Measurements from ENCODE around the gene PTF1A.

Gene PTF1A, protein sequence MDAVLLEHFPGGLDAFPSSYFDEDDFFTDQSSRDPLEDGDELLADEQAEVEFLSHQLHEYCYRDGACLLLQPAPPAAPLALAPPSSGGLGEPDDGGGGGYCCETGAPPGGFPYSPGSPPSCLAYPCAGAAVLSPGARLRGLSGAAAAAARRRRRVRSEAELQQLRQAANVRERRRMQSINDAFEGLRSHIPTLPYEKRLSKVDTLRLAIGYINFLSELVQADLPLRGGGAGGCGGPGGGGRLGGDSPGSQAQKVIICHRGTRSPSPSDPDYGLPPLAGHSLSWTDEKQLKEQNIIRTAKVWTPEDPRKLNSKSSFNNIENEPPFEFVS

DNA sequence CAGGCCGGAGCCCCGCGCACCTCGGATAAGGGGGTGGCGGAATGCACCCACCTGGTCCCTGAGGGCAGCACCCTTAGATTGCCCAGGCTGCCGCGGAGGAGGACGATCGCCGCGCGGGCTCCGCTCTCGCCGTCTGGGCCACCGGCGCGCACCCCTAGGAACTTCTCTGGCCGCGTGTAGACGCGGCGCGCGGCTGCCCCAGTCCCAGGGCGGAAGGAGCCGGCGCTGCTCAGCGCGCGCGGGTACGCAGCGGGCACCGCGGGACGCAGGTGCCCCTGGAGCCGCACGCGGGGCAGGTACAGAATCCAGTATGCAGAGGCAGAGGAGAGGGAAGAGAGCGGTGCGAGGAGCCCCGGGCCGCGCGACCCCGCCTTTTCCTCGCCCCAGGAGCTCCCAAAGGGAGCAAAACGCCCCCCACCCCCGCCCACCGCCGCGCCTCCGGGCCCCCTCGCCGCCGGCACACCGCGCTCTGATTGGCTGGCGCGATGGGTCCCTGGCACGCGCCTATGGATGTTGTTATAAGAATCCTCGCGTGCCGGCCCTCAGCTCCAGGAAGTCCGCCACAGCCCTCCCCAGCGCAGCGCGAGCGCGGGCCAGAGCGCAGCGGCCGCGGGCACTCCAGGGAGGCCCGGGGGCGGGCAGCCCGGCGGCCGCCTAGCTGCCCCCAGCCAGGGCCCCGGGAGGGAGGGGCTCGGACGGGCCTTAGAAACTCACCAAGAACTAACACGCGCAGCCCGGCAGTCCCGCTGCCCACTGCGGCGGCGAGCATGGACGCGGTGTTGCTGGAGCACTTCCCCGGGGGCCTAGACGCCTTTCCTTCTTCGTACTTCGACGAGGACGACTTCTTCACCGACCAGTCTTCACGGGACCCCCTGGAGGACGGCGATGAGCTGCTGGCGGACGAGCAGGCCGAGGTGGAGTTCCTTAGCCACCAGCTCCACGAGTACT, at the start of gene PTF1A:
PTF1A (plus strand) TSS at position 549 of the 948 bp plus-strand sequence; CDS start at position 768, 219 bp downstream.
- no peak for DNase-seq (ENCODE audit: low read depth)

DNA sequence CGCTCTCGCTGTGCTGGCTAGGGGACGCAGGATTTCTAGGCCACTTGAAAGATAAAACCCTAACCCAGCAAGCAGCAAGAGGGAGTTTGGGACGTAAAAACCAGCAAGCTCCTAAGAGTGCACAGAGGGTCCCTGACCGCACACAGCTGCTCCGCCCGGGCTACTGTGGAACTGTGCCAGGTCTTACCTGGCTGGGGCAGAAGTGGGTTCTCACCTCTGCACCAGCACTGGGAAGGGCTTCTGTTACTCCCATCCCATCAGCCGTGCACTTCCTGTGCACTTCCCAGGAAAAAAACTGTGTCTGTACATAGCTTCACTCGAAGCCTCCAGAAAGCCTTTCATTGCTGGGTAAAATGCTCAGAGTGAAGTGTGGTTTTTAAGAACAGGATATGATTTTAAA, 45.9 kb upstream of the PTF1A start:
- DNase-seq (ENCODE audit: low read depth) = no peak

DNA sequence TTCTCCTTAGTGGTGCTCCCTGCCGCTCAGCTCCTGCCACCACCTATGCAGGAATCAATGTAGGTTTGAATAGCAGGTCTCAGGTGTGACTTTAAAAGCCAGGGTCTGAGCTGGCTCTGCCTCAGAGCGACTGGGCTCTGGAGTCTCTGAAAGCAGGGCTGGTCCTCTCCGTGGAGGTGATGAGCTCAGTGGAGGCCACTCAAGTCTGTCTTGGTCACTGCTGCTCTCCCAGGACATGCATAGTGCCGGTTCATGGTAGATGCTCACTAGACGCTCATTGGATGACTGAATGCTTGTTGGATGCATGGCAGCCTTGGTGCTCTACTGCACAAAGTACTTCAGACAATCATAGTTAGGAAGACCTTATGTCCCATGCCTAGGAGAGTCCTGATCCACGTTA, 45.1 kb upstream of the PTF1A start:
- no peak for DNase-seq (ENCODE audit: low read depth)

DNA sequence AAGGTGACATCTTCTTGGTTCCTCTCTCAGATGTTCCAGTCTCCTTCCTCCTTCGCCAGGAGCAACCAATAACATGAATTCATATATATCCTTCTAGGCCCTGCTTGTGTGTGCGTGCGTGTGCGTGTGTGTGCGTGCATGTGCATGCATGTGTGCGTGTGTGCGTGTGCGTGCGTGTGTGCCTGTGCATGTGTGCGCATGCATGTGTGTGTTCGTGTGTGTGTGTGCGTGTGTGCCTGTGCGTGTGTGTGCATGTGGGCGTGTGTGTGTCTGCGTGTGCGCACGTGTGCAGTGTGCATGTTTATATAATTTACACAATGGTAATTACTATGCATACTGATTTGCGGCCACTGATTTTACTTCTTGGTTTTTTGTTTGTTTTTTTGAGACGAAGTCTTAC, 43.9 kb upstream of the PTF1A start:
- DNase-seq (ENCODE audit: low read depth) = no peak

DNA sequence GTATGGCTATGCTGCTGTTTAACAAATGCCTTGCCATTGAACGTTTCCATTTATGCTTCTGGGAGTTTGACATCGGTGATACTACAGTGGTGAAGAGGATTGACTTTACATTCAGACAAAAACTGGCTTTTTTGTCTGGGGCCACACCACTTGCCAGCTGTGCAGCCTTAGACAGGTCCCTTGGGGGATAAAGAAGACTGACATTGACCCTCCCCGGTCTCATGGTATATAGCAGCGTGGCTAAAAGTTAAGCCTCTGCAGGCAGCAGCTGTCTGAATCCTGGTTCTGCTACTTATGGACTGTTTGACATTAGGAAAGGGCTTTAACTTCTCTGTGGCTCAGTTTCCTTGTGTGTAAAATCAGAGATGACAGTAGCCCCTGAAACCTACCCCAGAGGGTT, 42.0 kb upstream of the PTF1A start:
- DNase-seq (ENCODE audit: low read depth) = no peak

DNA sequence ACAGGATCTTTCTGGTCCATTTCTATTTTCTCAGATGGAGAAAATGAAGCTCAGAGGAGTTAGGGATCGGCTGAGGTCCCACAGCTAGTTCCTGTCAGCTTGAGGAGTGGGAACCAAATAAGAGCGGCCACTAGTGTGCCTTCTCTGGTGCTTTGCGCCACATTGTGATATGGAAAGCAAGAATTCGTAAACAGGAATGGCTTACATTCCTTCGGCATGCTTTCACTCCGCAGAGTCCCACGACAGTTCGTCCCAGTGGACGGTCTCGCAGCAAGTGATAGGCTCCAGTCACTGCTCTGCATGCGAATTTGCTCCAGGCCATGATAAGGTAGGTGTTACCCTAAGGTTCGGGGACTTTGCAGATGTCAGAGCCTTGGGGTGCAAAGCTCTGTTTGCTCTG, 41.5 kb upstream of the PTF1A start:
- no peak for DNase-seq (ENCODE audit: low read depth)

DNA sequence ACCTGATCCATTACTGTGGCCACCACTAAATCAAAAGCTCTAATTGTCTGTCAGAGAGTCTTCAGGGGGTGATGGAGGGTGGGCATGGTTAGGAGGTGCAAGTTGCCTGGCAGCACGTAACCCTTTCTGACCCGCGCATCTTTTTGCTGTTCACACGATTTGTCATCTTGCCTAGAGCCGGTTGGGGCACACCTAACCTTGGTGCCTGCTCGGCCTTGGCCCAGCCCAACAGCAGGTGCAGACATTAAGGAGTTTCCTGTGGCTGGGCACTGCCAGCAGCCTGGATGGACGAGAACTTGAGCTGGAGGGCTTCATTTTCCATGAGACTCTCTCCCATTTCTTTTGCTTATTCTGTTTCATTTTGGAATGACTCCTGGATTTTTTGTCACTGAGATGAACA, 41.0 kb upstream of the PTF1A start:
- no peak for DNase-seq (ENCODE audit: low read depth)

DNA sequence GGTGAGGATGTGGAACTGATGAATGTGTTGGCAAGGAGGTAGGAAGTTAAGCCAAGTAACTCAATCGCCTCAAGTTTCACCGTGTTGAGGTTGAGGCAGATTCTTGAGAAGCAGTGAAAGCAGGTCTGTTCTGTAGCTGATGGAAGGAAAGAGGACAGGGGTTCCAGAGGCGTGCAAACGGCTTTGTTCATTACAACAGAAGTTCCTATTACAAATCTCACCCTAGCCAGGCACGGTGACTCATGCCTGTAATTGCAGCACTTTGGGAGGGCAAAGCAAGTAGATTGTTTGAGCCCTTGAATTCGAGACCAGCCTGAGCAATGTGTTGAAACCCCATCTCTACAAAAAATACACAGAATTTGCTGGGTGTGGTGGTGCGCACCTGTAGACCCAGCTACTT, 36.9 kb upstream of the PTF1A start:
- no peak for DNase-seq (ENCODE audit: low read depth)

DNA sequence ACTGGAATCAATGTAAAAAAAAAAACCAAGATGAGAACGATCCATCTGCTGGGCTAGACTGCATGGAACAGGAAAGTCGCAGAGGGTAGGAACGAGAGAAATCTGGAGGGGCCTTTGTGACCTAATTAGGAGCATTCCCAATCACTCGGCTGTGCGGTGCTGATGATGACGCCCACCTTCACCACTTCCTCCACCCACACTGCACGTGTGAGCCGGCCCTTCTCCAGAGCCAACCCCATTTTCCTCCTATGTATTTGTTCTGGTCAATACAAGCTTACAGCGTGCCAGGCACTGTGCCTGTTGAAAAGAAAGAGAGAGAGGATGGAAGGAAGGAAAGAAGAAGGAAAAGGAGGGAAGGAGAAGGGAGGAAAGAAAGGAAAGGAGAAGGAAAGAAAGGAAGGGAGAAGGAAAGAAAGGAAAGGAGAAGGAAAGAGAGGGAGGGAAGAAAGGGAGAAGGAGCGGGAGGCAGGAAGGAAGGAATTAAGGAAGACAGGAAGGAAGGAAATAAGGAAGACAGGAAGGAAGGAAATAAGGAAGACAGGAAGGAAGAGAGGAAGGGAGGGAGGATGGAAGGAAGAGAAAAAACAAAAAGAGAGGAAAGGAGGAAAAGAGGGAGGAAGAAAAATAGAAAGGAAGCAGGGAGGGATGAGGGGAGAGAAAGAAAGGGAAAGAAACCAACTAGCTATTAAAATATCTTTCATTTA, 35.5 kb upstream of the PTF1A start:
- DNase-seq (ENCODE audit: low read depth) = no peak

DNA sequence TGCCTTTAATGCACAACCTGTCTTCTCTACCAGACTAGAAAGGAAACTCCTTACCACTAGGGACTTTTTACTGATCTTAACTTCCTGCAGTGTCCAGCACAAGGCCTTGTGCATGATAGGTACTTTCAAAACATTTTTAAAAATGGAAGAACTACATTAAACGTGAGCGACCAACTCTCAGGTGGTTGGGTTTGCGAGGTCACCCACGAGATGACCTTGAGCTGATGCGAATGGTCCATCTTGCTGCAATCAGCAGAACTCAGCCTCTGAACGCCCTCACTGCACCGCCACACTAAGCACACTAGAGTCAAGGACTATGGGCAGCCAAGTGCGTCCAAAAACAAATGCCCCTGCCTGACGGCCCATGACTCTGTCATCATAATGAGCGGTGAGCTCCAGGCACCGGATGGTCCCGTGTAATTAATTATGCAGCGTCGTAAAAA, 34.9 kb upstream of the PTF1A start:
- DNase-seq (ENCODE audit: low read depth) = no peak

DNA sequence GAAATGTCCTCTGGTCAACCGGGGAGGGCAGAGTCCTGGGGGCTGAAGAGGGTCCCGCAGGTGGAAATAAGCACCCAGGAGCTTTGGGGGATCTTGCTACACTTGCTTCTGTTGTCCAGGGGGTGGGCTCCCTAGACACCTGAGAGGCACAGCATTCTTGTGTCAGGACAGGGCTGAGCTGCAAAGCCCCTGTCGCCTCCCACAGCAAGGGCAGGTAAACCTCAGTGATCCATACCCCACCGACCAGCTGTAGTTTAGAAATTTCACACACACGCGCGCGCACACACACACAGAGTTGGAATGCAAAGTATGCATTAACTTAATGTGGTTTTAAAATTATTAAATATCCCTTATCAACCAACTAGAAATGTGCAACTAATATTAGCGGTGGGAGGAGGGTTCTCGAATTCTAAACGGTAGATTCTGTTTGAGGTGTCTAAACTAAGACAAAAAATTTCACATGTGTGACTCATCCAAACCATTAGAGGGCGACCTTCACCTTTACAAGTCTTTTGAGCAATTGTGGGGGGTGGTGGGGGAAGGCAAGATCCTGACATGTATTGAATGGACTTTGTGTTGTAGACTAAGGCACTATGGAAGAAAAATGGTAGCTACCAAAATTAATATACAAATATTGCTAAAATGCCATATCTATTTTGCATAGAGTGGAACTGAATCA, 34.3 kb upstream of the PTF1A start:
- peak; percentile 12 for DNase-seq (ENCODE audit: low read depth)

DNA sequence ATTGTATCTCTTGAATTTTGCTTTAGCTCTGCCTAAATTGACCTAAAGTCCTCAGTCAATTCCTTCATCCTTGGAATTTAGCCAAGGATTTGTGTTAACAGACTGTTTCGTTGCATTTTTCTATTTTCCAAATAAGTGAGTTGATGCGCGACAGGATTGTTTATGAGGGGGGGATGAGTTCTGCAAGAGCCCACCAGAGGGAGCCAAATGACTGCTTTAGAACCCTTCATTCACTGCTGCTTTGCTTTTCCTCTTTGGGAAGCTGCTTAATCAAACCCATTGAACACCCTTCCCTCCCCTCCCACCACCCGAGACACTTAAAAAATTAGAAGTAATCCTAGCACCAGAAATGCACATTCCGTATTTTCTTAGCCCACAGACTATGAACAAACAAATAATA, 33.7 kb upstream of the PTF1A start:
- DNase-seq (ENCODE audit: low read depth) = peak; percentile 29

DNA sequence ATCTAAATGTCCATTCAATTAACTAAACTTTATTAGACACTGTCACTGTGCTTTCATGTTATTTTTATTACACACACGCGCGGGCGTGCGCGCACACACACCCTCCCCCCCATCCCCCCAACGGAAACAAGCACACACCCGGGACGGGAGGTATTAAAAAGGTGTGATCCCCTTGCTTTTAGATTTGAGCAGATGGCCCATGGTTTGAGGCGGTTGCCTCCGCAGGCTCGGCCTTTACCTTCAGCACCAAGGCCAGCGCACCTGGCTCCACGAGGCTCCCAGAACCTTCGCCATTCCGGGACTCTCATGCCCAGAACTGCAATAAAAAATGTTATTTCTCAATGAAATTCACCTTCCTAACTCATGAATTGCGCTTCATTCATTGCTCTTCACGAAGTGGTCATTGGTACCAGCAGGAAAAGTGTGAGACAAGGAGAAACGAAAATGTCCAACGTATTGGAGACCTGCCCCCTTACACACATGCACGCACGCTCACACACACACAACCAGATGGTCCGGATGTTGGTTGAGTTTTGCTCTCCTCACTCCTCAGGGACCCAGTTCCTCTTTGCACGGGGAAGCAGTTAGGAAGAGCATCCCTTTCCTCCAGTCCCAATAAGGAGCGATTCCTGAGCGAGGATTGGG, 20.8 kb upstream of the PTF1A start:
- no peak for DNase-seq (ENCODE audit: low read depth)

DNA sequence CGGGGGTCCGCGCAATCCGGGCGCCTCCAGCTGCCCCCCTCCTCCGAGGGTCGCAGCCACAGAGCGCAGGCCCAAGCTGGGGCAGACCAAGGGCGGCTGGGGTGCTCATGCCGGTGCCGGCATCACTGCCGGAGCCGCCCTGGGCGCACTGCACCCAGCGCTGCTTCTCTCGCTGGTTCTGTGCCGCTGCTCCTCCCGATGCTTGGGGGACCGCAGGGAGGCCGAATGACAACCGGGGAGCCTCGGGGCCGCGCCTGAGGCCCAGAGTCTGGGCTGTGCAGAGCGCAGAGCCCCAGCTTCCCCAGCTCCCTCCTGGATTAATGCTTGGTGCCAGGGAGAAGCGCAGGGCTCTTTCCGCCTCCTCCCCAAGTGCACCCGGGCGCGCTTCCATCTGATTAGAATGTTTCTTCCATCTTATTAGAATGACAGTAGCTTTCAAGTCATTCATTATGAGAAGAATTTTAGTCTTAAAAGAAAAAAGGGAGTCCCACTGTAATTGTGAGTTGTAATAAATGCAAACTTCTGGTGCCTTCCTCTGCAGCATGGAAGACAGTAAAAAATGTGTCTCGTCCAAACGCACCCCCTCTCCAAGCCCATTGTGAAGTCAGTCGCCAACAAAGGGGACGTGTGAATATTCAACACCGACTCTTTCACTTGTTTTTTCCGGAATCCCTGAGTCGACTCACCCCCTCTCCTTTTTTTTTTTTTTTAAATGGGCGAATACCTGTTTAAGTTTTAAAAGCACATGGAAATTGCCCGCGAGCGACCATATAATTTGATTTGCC, 19.5 kb upstream of the PTF1A start:
- DNase-seq (ENCODE audit: low read depth) = no peak

DNA sequence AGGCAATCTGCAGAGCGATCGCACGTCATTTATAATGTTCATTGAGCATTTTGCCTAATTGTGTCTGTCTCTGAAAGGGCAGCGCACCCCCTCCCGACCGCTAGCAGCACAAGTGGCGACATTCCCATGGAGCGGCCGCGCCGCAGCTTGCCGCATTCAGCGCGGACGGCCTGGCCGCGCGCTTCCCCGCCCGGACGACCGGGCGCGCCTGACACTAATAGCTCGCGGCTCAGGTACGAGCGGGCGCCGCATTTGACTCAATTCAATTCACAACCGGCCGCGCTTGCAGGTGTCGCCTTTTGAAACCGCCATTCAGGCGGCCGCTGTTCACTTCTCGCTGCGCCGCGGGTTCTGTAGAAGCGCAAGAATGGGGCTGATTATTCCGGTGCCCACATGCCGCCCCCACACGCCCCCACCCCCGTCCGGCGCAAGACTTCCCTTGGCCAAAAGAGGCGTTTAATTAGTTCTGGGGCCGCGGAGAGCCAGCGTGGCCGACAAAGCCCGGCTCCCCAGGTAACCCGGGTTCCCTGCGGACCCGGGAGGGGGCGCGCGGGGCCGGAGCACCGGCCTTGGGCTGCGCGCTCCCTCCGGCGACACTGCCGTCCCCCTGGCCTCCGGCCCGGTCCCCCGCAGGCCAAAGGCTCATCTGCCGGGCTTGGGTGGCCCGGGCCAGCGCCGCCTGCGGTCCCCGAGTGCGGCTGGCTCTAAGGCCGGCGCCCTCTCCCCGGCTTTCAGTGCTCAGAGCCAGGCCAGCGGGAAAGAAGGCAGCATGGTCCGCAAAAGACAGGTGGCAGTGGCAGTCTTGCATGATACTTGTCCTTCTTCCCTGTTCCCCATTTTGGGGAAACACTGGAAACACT, 18.7 kb upstream of the PTF1A start:
- no peak for DNase-seq (ENCODE audit: low read depth)

DNA sequence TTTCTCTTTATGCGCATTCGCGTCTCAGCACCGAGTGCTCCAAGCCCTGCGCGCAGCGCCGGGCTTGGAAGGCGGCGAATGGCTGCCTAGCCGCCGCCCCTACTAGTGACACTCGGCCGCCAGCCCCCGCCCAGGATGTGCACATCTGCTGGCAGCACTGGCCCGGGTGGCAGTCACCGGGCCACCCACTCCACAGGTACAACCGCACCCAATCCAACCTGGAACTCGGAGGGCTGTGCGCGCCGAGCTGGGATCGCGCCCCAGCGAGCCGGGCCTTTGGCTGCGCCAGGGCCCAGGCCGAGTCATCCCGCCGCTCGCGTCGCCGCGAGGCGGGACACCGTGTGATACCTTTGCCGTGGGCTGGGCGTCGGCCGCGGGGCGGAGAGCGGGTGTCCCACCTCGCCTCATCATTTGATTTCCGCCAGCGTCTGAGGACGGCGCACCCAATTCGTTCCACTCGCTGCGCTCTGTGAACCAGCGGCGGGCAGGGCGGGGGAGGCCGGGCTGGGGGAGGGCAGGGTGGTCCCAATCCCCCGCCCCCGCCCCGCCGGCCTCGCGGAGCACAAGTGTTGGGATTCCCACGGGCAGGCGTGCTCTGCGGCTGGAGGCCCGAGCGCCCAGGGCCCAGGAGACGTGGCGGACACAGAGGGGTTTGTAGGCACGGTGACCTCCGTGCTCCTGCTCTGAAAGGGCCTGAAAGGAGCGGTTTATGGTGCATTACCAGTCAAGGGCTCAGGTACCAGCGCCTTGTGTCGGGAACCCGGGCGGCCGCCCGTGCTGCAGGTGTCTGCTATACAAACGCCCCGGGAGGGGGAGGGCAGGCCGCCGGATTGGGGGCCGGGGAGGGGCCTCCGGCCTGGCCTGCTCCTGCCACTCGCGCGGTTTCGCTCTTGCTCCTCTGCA, 17.8 kb upstream of the PTF1A start:
- DNase-seq (ENCODE audit: low read depth) = no peak

DNA sequence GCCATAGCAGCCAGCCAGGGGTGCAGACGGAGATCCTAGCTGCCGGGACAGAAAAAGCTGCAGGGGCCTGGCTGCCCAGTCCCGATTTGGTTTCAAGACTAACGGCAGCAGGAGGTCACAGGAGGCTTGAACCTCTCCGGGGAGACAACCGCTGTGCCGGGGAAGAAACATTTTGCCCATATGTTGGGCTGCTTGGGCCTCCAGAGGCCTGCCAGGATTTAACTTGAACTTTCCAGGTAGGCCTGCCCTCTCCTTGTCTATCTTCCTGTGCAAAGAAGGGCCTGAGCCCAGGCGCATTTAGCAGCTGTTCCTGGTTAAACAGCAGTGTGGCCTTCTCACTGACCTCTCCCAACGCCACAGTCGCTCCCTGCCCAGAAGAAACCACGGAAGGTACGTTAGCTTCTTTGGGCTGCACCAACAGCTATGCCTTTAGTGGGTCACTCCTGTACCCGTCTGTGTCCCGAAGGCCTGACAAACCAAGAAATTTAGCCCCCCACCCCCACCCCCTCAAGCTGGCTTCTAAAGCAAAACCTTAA, 17.1 kb upstream of the PTF1A start:
- DNase-seq (ENCODE audit: low read depth) = no peak

DNA sequence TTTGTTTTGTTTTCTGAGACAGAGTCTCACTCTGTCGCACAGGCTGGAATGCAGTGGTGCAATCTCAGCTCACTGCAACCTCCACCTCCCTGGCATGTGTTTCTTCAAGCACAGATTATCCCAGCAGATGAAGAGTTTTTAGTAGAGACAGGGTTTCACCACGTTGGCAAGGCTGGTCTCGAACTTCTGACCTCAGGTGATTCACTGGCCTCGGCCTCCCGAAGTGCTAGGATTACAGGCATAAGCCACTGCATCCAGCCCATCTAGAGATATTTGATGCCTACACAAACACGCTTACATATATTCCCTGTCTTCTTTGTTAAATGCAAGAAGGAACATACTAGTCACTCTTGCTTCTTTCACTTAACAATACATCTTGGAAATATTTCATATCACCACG, 5.9 kb upstream of the PTF1A start:
- no peak for DNase-seq (ENCODE audit: low read depth)

Data from CMK (cell line).